ENCODE results near the gene TSHZ2.

DNA sequence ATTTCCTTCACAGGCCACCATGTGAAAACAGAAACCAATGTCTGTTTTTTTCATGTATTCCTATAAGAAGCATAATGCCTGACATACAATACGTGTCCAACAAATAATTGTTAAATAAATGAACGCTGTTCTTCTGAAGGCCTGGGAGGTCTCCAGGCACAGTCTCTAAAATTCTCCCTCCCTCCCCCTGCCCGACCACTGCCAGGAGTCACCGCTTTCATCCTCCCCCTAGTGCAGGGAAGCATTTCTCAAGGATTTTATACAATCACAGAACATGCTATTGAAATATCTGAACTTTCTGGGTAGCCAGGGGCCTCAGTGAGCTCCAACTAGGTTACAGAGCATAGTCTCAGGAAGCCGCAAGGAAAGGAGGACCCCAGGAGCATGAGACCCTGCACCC is 526.2 kb downstream of the TSHZ2 start:
- TF ChIP-seq, protein P1, sequence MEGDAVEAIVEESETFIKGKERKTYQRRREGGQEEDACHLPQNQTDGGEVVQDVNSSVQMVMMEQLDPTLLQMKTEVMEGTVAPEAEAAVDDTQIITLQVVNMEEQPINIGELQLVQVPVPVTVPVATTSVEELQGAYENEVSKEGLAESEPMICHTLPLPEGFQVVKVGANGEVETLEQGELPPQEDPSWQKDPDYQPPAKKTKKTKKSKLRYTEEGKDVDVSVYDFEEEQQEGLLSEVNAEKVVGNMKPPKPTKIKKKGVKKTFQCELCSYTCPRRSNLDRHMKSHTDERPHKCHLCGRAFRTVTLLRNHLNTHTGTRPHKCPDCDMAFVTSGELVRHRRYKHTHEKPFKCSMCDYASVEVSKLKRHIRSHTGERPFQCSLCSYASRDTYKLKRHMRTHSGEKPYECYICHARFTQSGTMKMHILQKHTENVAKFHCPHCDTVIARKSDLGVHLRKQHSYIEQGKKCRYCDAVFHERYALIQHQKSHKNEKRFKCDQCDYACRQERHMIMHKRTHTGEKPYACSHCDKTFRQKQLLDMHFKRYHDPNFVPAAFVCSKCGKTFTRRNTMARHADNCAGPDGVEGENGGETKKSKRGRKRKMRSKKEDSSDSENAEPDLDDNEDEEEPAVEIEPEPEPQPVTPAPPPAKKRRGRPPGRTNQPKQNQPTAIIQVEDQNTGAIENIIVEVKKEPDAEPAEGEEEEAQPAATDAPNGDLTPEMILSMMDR (IDR thresholded peaks at IDR 0.05) = no peak
- no peak for TF ChIP-seq EZH2 (IDR thresholded peaks at IDR 0.05; ENCODE audit: borderline replicate concordance, insufficient read depth, low read depth, low read length, poor library complexity, severe bottlenecking)
